Limb (tissue), 2 donors: ENCODE results near the gene FAXDC2.

Experiments
- DNase-seq, 2 donors: peaks; one replicate each; pipeline ENCODE4 v3.0.0-alpha.2; 2016; ENCODE audit errors: extremely low spot score in 2 of 2

Gene FAXDC2

GRCh38 chr5:154850255-154851062 lies at the start of gene FAXDC2:
FAXDC2 (minus strand) TSS chr5:154850603; CDS start chr5:154838178, 12,425 bp downstream.
- DNase-seq: peak; percentile 80 to 89

- DNase-seq: no peak
Observed at GRCh38 chr5:154900066-154900465, 49.7 kb upstream of the FAXDC2 start.

GRCh38 chr5:154899151-154899816 lies 48.9 kb upstream of the FAXDC2 start:
- peak in 1 of 2 donors; percentile 18 for DNase-seq

- DNase-seq: no peak
Observed at GRCh38 chr5:154898210-154898609, 47.8 kb upstream of the FAXDC2 start.

GRCh38 chr5:154896562-154897165 lies 46.3 kb upstream of the FAXDC2 start:
- DNase-seq: no peak

- DNase-seq: no peak
Observed at GRCh38 chr5:154895606-154896561, 45.5 kb upstream of the FAXDC2 start.

GRCh38 chr5:154893381-154893780 lies 43.0 kb upstream of the FAXDC2 start:
- no peak for DNase-seq

- no peak for DNase-seq
Observed at GRCh38 chr5:154892369-154892771, 42.0 kb upstream of the FAXDC2 start.

- DNase-seq: no peak
Observed at GRCh38 chr5:154885439-154885838, 35.0 kb upstream of the FAXDC2 start.

GRCh38 chr5:154884424-154884823 lies 34.0 kb upstream of the FAXDC2 start:
- no peak for DNase-seq

GRCh38 chr5:154881986-154882385 lies 31.6 kb upstream of the FAXDC2 start:
- DNase-seq: no peak

GRCh38 chr5:154878642-154879335 lies 28.4 kb upstream of the FAXDC2 start:
- no peak for DNase-seq

- DNase-seq: no peak
Observed at GRCh38 chr5:154873791-154874331, 23.5 kb upstream of the FAXDC2 start.

- DNase-seq: no peak
Observed at GRCh38 chr5:154871734-154872133, 21.3 kb upstream of the FAXDC2 start.

GRCh38 chr5:154868702-154869101 lies 18.3 kb upstream of the FAXDC2 start:
- no peak for DNase-seq

GRCh38 chr5:154866841-154867240 lies 16.4 kb upstream of the FAXDC2 start:
- no peak for DNase-seq

- DNase-seq: no peak
Observed at GRCh38 chr5:154865466-154866184, 15.2 kb upstream of the FAXDC2 start.

- DNase-seq: no peak
Observed at GRCh38 chr5:154863291-154864080, 13.1 kb upstream of the FAXDC2 start.

GRCh38 chr5:154862766-154863165 lies 12.4 kb upstream of the FAXDC2 start:
- DNase-seq: no peak
